GM19193 (cell line): Measurements from ENCODE around the gene GAD2.

Experiments
- POLR2A ChIP-seq: IDR thresholded peaks from 4 replicates; pipeline ENCODE4 v1.6.1; 2011; ENCODE audit not compliant: insufficient read depth, insufficient read length; ENCODE audit errors: extremely low read depth

GAD2 gene

GRCh38 chr10:26327811-26328210 is 111.2 kb downstream of the GAD2 start:
- TF ChIP-seq POLR2A = no peak

- no peak for TF ChIP-seq POLR2A
Measured at GRCh38 chr10:26331371-26331770, 114.8 kb downstream of the GAD2 start.

- TF ChIP-seq POLR2A = no peak
Measured at GRCh38 chr10:26334232-26334931, 117.8 kb downstream of the GAD2 start.

- no peak for TF ChIP-seq POLR2A
Measured at GRCh38 chr10:26334932-26335573, 118.5 kb downstream of the GAD2 start.

- TF ChIP-seq POLR2A = no peak
Measured at GRCh38 chr10:26335574-26336093, 119.1 kb downstream of the GAD2 start.

GRCh38 chr10:26336979-26337378 is 120.4 kb downstream of the GAD2 start:
- no peak for TF ChIP-seq POLR2A

- TF ChIP-seq POLR2A = no peak
Measured at GRCh38 chr10:26341701-26342100, 125.1 kb downstream of the GAD2 start.
